Natural killer cell (primary cell): ENCODE measurements around the gene MUCL3. TPM values are rescaled to one million over a fixed set of nuclear protein-coding genes. Genes with fewer than 3 reads are reported as not detected.

ENCODE experiments used
- ATAC-seq, 3 donors: fragments of 150-1000 bp in 2 of 3; fragments of 200-7000 bp in 1 of 3; cut with Tn5 transposase; 1 replicate in 1 of 3; 2 replicates in 2 of 3; pipeline ENCODE4 v1.10.0; 2021; ENCODE audit warnings: mild to moderate bottlenecking in 2 of 3, moderate library complexity in 2 of 3
- DNase-seq, 2 donors: peaks; one replicate each; pipeline versions ENCODE4 v3.0.0 to v3.0.0-alpha.2; 2013 to 2021; ENCODE audit warnings: mixed read lengths in 1 of 2
- H3K27ac ChIP-seq: one replicate; pipeline ENCODE4 v1.5.1; 2013; ENCODE audit warnings: mild to moderate bottlenecking, low read length
- H3K27me3 ChIP-seq: one replicate; pipeline ENCODE4 v1.6.1; 2013; ENCODE audit warnings: low read length; ENCODE audit not compliant: control insufficient read depth, insufficient read depth
- H3K36me3 ChIP-seq: one replicate; pipeline ENCODE4 v1.6.1; 2013; ENCODE audit warnings: low read length; ENCODE audit not compliant: control insufficient read depth, insufficient read depth
- H3K4me1 ChIP-seq: one replicate; pipeline ENCODE4 v1.6.1; 2013; ENCODE audit warnings: low read length; ENCODE audit not compliant: control insufficient read depth, insufficient read depth
- H3K4me3 ChIP-seq: one replicate; pipeline ENCODE4 v1.5.1; 2013; ENCODE audit warnings: low read length
- H3K9me3 ChIP-seq: one replicate; pipeline ENCODE4 v1.6.1; 2013; ENCODE audit warnings: low read length; ENCODE audit not compliant: control insufficient read depth, insufficient read depth
- H3K27ac Mint-ChIP-seq, 2 donors: one replicate each; pipeline ENCODE4 v1.8.0; 2022; ENCODE audit warnings: mild to moderate bottlenecking in 2 of 2, mixed read lengths in 2 of 2, moderate library complexity in 1 of 2
- H3K27me3 Mint-ChIP-seq, 2 donors: one replicate each; pipeline ENCODE4 v1.8.0; 2022; ENCODE audit warnings: low read depth in 2 of 2, mixed read lengths in 2 of 2
- H3K36me3 Mint-ChIP-seq: one replicate; pipeline ENCODE4 v1.8.0; 2022; ENCODE audit warnings: mixed read lengths
- H3K4me1 Mint-ChIP-seq, 2 donors: one replicate each; pipeline ENCODE4 v1.8.0; 2022; ENCODE audit warnings: mixed read lengths in 2 of 2
- H3K4me3 Mint-ChIP-seq: one replicate; pipeline ENCODE4 v1.8.0; 2022; ENCODE audit warnings: mild to moderate bottlenecking, moderate library complexity, mixed read lengths
- H3K9me3 Mint-ChIP-seq, 2 donors: one replicate each; pipeline ENCODE4 v1.8.0; 2022; ENCODE audit warnings: mixed read lengths in 2 of 2
- CTCF ChIP-seq: fragments of 200-600 bp; IDR thresholded peaks from one replicate; pipeline ENCODE4 v1.8.0; 2022; ENCODE audit warnings: antibody characterized with exemption
- WGBS: methylation state at CpG from one replicate; pipeline ENCODE4 v1.1.7; 2013; ENCODE audit warnings: missing lambda C conversion rate; ENCODE audit not compliant: insufficient coverage; 5-methylcytosine and 5-hydroxymethylcytosine counted together
- intact Hi-C: fragments of 100-400 bp; cut with micrococcal nuclease; formaldehyde crosslinking; loops from one replicate; pipeline ENCODE4 v1.14.2; 2022
- total RNA-seq, 4 donors: library from RNA; stranded (reverse); fragments of 120-200 nt in 1 of 4; gene quantifications; one replicate each; pipeline versions ENCODE4 v1.2.3 to v1.2.4, GENCODE V29; 2013 to 2022

Gene MUCL3
- total RNA-seq: not detected
- total RNA-seq (2013): not detected

- no peaks in the 10 kb centered on the region for H3K9me3 Mint-ChIP-seq
- Histone ChIP-seq H3K4me3 (no peak within 1 kb of the TSS), H3K9me3 (no peaks in the 10 kb centered on the region), H3K4me1 (no peaks in the 10 kb centered on the region), H3K27ac (no peak within 1 kb of the TSS), H3K27me3 (peaks cover 5% of the 10 kb centered on the region), H3K36me3 (no peaks in the 10 kb centered on the region)
- no peak within 1 kb of the TSS for H3K27ac Mint-ChIP-seq
- intact Hi-C loops: no loop called here
- no peak for ATAC-seq
- no peak within 1 kb of the TSS for H3K4me3 Mint-ChIP-seq
- 69% methylated on average over 15 of the region's 16 CpGs for WGBS
- TF ChIP-seq CTCF: no peak
- H3K27me3 Mint-ChIP-seq: peaks cover 34 to 53% of the 10 kb centered on the region in 2 donors
- H3K36me3 Mint-ChIP-seq: no peaks in the 10 kb centered on the region
- no peak for DNase-seq
- no peaks in the 10 kb centered on the region for H3K4me1 Mint-ChIP-seq
Measured at GRCh38 chr6:30940361-30940986, at the start of gene MUCL3. Gene MUCL3, plus strand, starts transcription at chr6:30940973. Its CDS starts 27 bp downstream, at chr6:30941000.

GRCh38 chr6:30891450-30891723, 49.4 kb upstream of the MUCL3 start:
- no peak for TF ChIP-seq CTCF
- Mint-ChIP-seq H3K9me3 (no peaks in the 10 kb centered on the region), H3K27ac (no peak overlapping the region), H3K27me3 (peaks cover 0 to 18% of the 10 kb centered on the region in 2 donors), H3K4me3 (no peak overlapping the region), H3K4me1 (peaks cover 0 to 2% of the 10 kb centered on the region in 2 donors), H3K36me3 (no peaks in the 10 kb centered on the region)
- ATAC-seq (no peak), DNase-seq (no peak)
- Histone ChIP-seq H3K27me3 (peaks cover 3% of the 10 kb centered on the region), H3K9me3 (no peaks in the 10 kb centered on the region), H3K27ac (no peak overlapping the region), H3K4me3 (no peak overlapping the region), H3K4me1 (no peaks in the 10 kb centered on the region), H3K36me3 (no peaks in the 10 kb centered on the region)
- intact Hi-C loops: no loop called here
- WGBS: 91% methylated on average over 4 of the region's 4 CpGs

GRCh38 chr6:30891816-30892538, 48.8 kb upstream of the MUCL3 start:
- H3K36me3 ChIP-seq: no peaks in the 10 kb centered on the region
- Mint-ChIP-seq H3K36me3 (no peaks in the 10 kb centered on the region), H3K27me3 (peaks cover 0 to 14% of the 10 kb centered on the region in 2 donors), H3K9me3 (no peaks in the 10 kb centered on the region), H3K4me1 (no peaks in the 10 kb centered on the region), H3K4me3 (no peak overlapping the region), H3K27ac (no peak overlapping the region)
- ATAC-seq (no peak), DNase-seq (no peak)
- H3K27me3 ChIP-seq: peaks cover under 1% of the 10 kb centered on the region
- no peaks in the 10 kb centered on the region for H3K4me1 ChIP-seq
- H3K9me3 ChIP-seq: no peaks in the 10 kb centered on the region
- no peak overlapping the region for H3K27ac ChIP-seq
- intact Hi-C loops: no loop called here
- no peak overlapping the region for H3K4me3 ChIP-seq
- WGBS: 84% methylated on average over 19 of the region's 21 CpGs
- TF ChIP-seq CTCF: no peak
